B cell (primary cell): Measurements from ENCODE around the gene SELENOI. TPM values are rescaled to one million over a fixed set of nuclear protein-coding genes. Genes with fewer than 3 reads are reported as not detected.

Experiments used
- ATAC-seq: fragments of 200-7000 bp; cut with Tn5 transposase; one replicate; pipeline ENCODE4 v1.10.0; 2021; ENCODE audit warnings: low read depth, mild to moderate bottlenecking, moderate number of reproducible peaks, moderate library complexity
- CTCF ChIA-PET: fragments of 350-600 bp; sonication (Branson Sonifier 250); formaldehyde crosslinking; loops from one replicate; lab custom pipeline; 2021; ENCODE audit warnings: antibody characterized with exemption, inconsistent platforms; lab: Charles Lee
- POLR2A ChIA-PET: fragments of 350-600 bp; sonication (Branson Sonifier 250); formaldehyde crosslinking; loops from one replicate; lab custom pipeline; 2021; ENCODE audit warnings: antibody characterized with exemption; lab: Charles Lee
- DNase-seq: peaks from one replicate; pipeline ENCODE4 v3.0.0; 2013
- H2AFZ ChIP-seq: 2 replicates; pipeline ENCODE4 v1.6.1; 2012; ENCODE audit warnings: mild to moderate bottlenecking, low read depth, low read length; ENCODE audit not compliant: insufficient read depth, poor library complexity, severe bottlenecking
- H3K27ac ChIP-seq, 2 donors: 1 replicate in 1 of 2; 2 replicates in 1 of 2; pipeline ENCODE4 v1.5.1; 2012 to 2013; ENCODE audit warnings: low read length in 2 of 2, mild to moderate bottlenecking in 2 of 2, moderate library complexity in 1 of 2
- H3K27me3 ChIP-seq, 4 experiments: fragments of 200-600 bp in 1 of 4; sonication (generic) in 1 of 4; replicated peaks in 1 of 4; 1 replicate in 2 of 4; 2 replicates in 2 of 4; pipeline versions ENCODE4 v1.6.1 to v1.7.0; 2013 to 2016; ENCODE audit warnings: low read length in 3 of 4, mild to moderate bottlenecking in 2 of 4, mixed read lengths in 1 of 4, moderate library complexity in 1 of 4; ENCODE audit not compliant: insufficient read depth in 4 of 4, control insufficient read depth in 3 of 4; ENCODE audit errors: control extremely low read depth in 1 of 4
- H3K36me3 ChIP-seq, 2 experiments: replicated peaks in 1 of 2; 1 replicate in 1 of 2; 2 replicates in 1 of 2; pipeline versions ENCODE4 v1.6.1 to v1.7.1; 2013; ENCODE audit warnings: low read length in 1 of 2; ENCODE audit not compliant: insufficient read depth in 2 of 2, control insufficient read depth in 1 of 2; ENCODE audit errors: control extremely low read depth in 1 of 2, extremely low read depth in 1 of 2
- H3K4me1 ChIP-seq, 2 donors: fragments of 200-600 bp in 1 of 2; sonication (generic) in 1 of 2; 1 replicate in 1 of 2; 2 replicates in 1 of 2; pipeline versions ENCODE4 v1.5.1 to v1.6.1; 2013 to 2017; ENCODE audit warnings: low read length in 2 of 2; ENCODE audit not compliant: control insufficient read depth in 2 of 2, insufficient read depth in 2 of 2
- H3K4me2 ChIP-seq: replicated peaks from 2 replicates; pipeline ENCODE3; 2012; ENCODE audit warnings: mild to moderate bottlenecking, low read depth, low read length; ENCODE audit not compliant: poor library complexity, severe bottlenecking
- H3K4me3 ChIP-seq, 5 experiments: fragments of 200-600 bp in 1 of 5; sonication (generic) in 1 of 5; 1 replicate in 3 of 5; 2 replicates in 2 of 5; pipeline versions ENCODE4 v1.5.1 to v1.7.0; 2011 to 2016; ENCODE audit warnings: low read length in 4 of 5, mild to moderate bottlenecking in 4 of 5, low read depth in 2 of 5, control low read depth in 1 of 5, moderate library complexity in 1 of 5; ENCODE audit not compliant: insufficient read depth in 1 of 5; ENCODE audit errors: control extremely low read depth in 1 of 5, extremely low read depth in 1 of 5
- H3K79me2 ChIP-seq: fragments of 200-600 bp; sonication (generic); one replicate; pipeline ENCODE4 v1.6.0; 2016; ENCODE audit warnings: low read length; ENCODE audit not compliant: control insufficient read depth, insufficient read depth
- H3K9ac ChIP-seq: fragments of 200-600 bp; sonication (generic); 2 replicates; pipeline ENCODE4 v1.6.1; 2017; ENCODE audit warnings: mild to moderate bottlenecking, low read length, moderate library complexity
- H3K9me3 ChIP-seq, 3 donors: one replicate each; pipeline versions ENCODE4 v1.6.1 to v1.7.1; 2013; ENCODE audit warnings: low read length in 2 of 3; ENCODE audit not compliant: control insufficient read depth in 2 of 3, insufficient read depth in 1 of 3; ENCODE audit errors: control extremely low read depth in 1 of 3
- H4K20me1 ChIP-seq: 2 replicates; pipeline ENCODE4 v1.6.0; 2012; ENCODE audit warnings: mild to moderate bottlenecking, low read length; ENCODE audit not compliant: insufficient read depth, control insufficient read depth, poor library complexity, severe bottlenecking
- H3K27ac Mint-ChIP-seq: one replicate; pipeline ENCODE4 v1.8.0; 2021; ENCODE audit warnings: mixed read lengths
- H3K27me3 Mint-ChIP-seq: one replicate; pipeline ENCODE4 v1.8.0; 2021; ENCODE audit warnings: mixed read lengths
- H3K4me1 Mint-ChIP-seq: one replicate; pipeline ENCODE4 v1.8.0; 2021; ENCODE audit warnings: mixed read lengths
- H3K4me3 Mint-ChIP-seq: one replicate; pipeline ENCODE4 v1.8.0; 2021; ENCODE audit warnings: mixed read lengths
- H3K9me3 Mint-ChIP-seq: one replicate; pipeline ENCODE4 v1.8.0; 2022; ENCODE audit warnings: mixed read lengths; ENCODE audit not compliant: insufficient read depth
- CTCF ChIP-seq: fragments of 200-600 bp; IDR thresholded peaks from one replicate; pipeline ENCODE4 v1.8.0; 2022; ENCODE audit warnings: antibody characterized with exemption, mild to moderate bottlenecking
- EZH2 ChIP-seq: IDR thresholded peaks from 2 replicates; pipeline ENCODE4 v1.6.1; 2012; ENCODE audit warnings: borderline replicate concordance, low read depth, mild to moderate bottlenecking, moderate library complexity, low read length; ENCODE audit not compliant: insufficient read depth, poor library complexity, severe bottlenecking
- WGBS: methylation state at CpG from one replicate; pipeline ENCODE4 v1.1.5; 2013; ENCODE audit warnings: missing lambda C conversion rate; ENCODE audit not compliant: insufficient coverage; 5-methylcytosine and 5-hydroxymethylcytosine counted together
- intact Hi-C: fragments of 100-400 bp; cut with micrococcal nuclease; formaldehyde crosslinking; loops from one replicate; pipeline ENCODE4 v1.10.0; 2022
- polyA plus RNA-seq: library from polyadenylated mRNA; depleted of rRNA; stranded (reverse); fragments of >200 nt; gene quantifications from 2 replicates; pipeline ENCODE4 v1.2.3, GENCODE V29; 2012
- total RNA-seq, 2 donors: library from RNA; stranded (reverse); fragments of 120-200 nt in 1 of 2; gene quantifications; 1 replicate in 1 of 2; 2 replicates in 1 of 2; pipeline versions ENCODE4 v1.2.3 to v1.2.4, GENCODE V29; 2013 to 2022

Gene SELENOI
- total and polyA plus RNA-seq, 2 donors (not counting 1 experiment from before 2014, with no cell fraction given): 3.4 to 20.1 TPM

DNA sequence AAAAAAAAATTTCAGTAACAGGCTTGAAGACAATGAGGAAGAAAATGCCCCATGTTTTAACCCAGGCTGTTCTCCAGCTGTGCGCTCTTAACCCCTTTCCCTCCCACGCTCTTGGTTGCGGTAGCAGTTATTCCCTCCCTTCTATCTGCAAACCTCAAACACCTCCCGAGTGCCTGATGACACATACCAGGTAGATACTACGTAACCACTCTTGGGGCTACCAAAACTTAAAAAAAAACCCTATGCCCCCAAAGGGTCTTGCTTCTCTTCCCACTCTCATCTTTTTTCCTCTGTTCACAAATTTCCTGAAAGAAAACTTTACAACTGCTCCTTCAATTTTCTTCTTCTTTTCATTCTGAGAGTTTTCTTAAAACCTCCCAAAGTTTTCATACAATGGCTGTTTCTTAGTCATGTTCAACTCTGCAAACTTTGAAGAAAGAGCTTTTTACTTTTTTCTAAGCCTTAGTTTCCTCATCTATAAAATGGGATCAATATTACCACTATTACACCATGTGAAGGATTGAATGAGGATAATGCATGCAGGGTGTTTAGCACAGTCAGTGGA lies 50.9 kb downstream of the SELENOI start:
- Mint-ChIP-seq H3K4me3 (no peak overlapping the region), H3K4me1 (no peaks in the 10 kb centered on the region), H3K27me3 (no peaks in the 10 kb centered on the region), H3K27ac (no peak overlapping the region), H3K9me3 (no peaks in the 10 kb centered on the region)
- Histone ChIP-seq H4K20me1 (no peaks in the 10 kb centered on the region), H3K4me1 (no peaks in the 10 kb centered on the region), H3K27me3 (peaks cover 0 to 6% (median 2%) of the 10 kb centered on the region in 4 experiments), H3K9me3 (no peaks in the 10 kb centered on the region), H3K4me2 (no peak overlapping the region), H3K4me3 (no peak overlapping the region), H3K79me2 (no peaks in the 10 kb centered on the region), H3K9ac (no peak overlapping the region), H2AFZ (no peak overlapping the region), H3K27ac (no peak overlapping the region), H3K36me3 (peaks cover 0 to 4% of the 10 kb centered on the region in 2 experiments)
- POLR2A ChIA-PET: no interaction called here
- CTCF ChIA-PET: interaction anchor here (0.6 kb wide), 1 partner anchor 156 kb away, joined by 3 read pairs; no protein-coding TSS in a partner anchor
- intact Hi-C loops: no loop called here
- ATAC-seq: no peak
- DNase-seq: no peak
- no peak for TF ChIP-seq EZH2
- TF ChIP-seq CTCF: no peak
- 93% methylated on average over 5 of the region's 5 CpGs for WGBS

DNA sequence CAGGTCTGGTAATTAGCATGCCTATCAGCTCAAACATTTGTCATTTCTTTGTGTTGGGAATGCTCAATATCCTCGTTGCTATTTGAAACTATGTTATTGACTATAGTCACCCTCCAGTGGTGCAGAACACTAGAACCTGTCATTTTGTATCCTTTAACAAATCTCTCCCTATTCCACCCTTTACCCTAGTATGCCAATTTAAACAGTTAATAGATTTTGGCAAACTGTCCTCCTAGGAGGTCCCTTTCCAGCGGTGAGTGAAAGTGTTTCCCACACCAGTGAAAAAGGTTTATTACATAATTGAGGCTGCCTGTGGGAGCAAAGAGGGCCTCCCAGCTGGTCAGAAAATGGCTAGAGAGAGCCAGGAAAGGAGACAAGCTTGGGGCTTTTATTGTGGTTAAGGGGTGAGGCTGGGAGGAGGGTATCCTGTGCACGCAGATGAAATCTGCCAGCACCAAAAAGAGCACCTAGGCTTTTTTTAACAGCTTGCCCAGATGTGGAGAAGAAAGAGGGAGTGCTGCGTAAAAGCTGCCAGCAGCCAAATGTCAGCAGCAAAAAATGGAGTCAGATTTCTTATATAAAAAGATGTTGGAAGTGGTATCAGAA lies 53.9 kb downstream of the SELENOI start:
- Histone ChIP-seq H3K79me2 (no peaks in the 10 kb centered on the region), H4K20me1 (no peaks in the 10 kb centered on the region), H3K36me3 (no peaks in the 10 kb centered on the region), H3K4me3 (no peak overlapping the region), H2AFZ (no peak overlapping the region), H3K9me3 (no peaks in the 10 kb centered on the region), H3K9ac (no peak overlapping the region), H3K27me3 (peaks cover 0 to 15% (median 3%) of the 10 kb centered on the region in 4 experiments), H3K27ac (no peak overlapping the region), H3K4me2 (no peak overlapping the region), H3K4me1 (no peaks in the 10 kb centered on the region)
- ATAC-seq (no peak), DNase-seq (no peak)
- CTCF ChIA-PET: no interaction called here
- 75% methylated on average over 2 of the region's 4 CpGs for WGBS
- Mint-ChIP-seq H3K9me3 (no peaks in the 10 kb centered on the region), H3K27me3 (no peaks in the 10 kb centered on the region), H3K4me1 (no peaks in the 10 kb centered on the region), H3K27ac (no peak overlapping the region), H3K4me3 (no peak overlapping the region)
- TF ChIP-seq CTCF (no peak), EZH2 (no peak)
- POLR2A ChIA-PET: no interaction called here
- intact Hi-C loops: no loop called here
